ENCODE results near the gene SCMH1.

GRCh38 chr1:41086921-41087320 lies 155.2 kb downstream of the SCMH1 start:
- TF ChIP-seq POLR2A (IDR thresholded peaks at IDR 0.05) (no peak), CTCF (IDR thresholded peaks at IDR 0.05) (no peak), POLR2AphosphoS5 (IDR thresholded peaks at IDR 0.05) (no peak)

Data from breast epithelium (tissue), 3 donors.